ENCODE data around the gene BBS9.

BBS9 gene

GRCh38 chr7:33494474-33494873 is 365.1 kb downstream of the BBS9 start:
- H3K79me2 ChIP-seq (ENCODE audit: low read length), result no peaks in the 10 kb centered on the region
- no peaks in the 10 kb centered on the region for H3K4me1 ChIP-seq (ENCODE audit: low read length)
- no peaks in the 10 kb centered on the region for H3K9me3 ChIP-seq (replicated peaks; ENCODE audit: insufficient read depth, low read length)
- no peaks in the 10 kb centered on the region for H3K36me3 ChIP-seq (replicated peaks; ENCODE audit: insufficient read depth, low read length)
- DNase-seq, result no peak
- no peak overlapping the region for H3K27ac ChIP-seq (ENCODE audit: low read length)
- TF ChIP-seq EZH2phosphoT487 (IDR thresholded peaks at IDR 0.05; ENCODE audit: low read length) (no peak), CTCF (IDR thresholded peaks at IDR 0.05; ENCODE audit: low read length) (no peak), EZH2 (optimal IDR thresholded peaks at IDR 0.05; ENCODE audit: low read depth, low read length) (no peak)
- no peak overlapping the region for H3K4me3 ChIP-seq (ENCODE audit: low read length)
- H3F3A ChIP-seq (ENCODE audit: insufficient read depth, low read length), result no peaks in the 10 kb centered on the region
- H3K9me2 ChIP-seq (replicated peaks; ENCODE audit: insufficient read depth, low read length), result no peaks in the 10 kb centered on the region
- no peak overlapping the region for H2AFZ ChIP-seq (ENCODE audit: low read length)
- H3K9ac ChIP-seq (ENCODE audit: low read length), result no peak overlapping the region
- no peaks in the 10 kb centered on the region for H4K20me1 ChIP-seq (ENCODE audit: insufficient read depth, low read length)
- no peak overlapping the region for H3K4me2 ChIP-seq (ENCODE audit: low read depth, low read length)
- no peaks in the 10 kb centered on the region for H3K27me3 ChIP-seq (replicated peaks; ENCODE audit: insufficient read depth, low read length)

- no peaks in the 10 kb centered on the region for H4K20me1 ChIP-seq (ENCODE audit: insufficient read depth, low read length)
- no peak overlapping the region for H2AFZ ChIP-seq (ENCODE audit: low read length)
- no peaks in the 10 kb centered on the region for H3F3A ChIP-seq (ENCODE audit: insufficient read depth, low read length)
- no peaks in the 10 kb centered on the region for H3K36me3 ChIP-seq (replicated peaks; ENCODE audit: insufficient read depth, low read length)
- H3K4me2 ChIP-seq (ENCODE audit: low read depth, low read length), result no peak overlapping the region
- H3K4me3 ChIP-seq (ENCODE audit: low read length), result no peak overlapping the region
- TF ChIP-seq CTCF (IDR thresholded peaks at IDR 0.05; ENCODE audit: low read length) (no peak), EZH2phosphoT487 (IDR thresholded peaks at IDR 0.05; ENCODE audit: low read length) (no peak), EZH2 (optimal IDR thresholded peaks at IDR 0.05; ENCODE audit: low read depth, low read length) (no peak)
- H3K9me3 ChIP-seq (replicated peaks; ENCODE audit: insufficient read depth, low read length), result no peaks in the 10 kb centered on the region
- no peaks in the 10 kb centered on the region for H3K79me2 ChIP-seq (ENCODE audit: low read length)
- H3K27ac ChIP-seq (ENCODE audit: low read length), result no peak overlapping the region
- no peaks in the 10 kb centered on the region for H3K4me1 ChIP-seq (ENCODE audit: low read length)
- H3K27me3 ChIP-seq (replicated peaks; ENCODE audit: insufficient read depth, low read length), result no peaks in the 10 kb centered on the region
- no peak overlapping the region for H3K9ac ChIP-seq (ENCODE audit: low read length)
- DNase-seq, result no peak
- no peaks in the 10 kb centered on the region for H3K9me2 ChIP-seq (replicated peaks; ENCODE audit: insufficient read depth, low read length)
Observed at GRCh38 chr7:33495207-33495606, 365.8 kb downstream of the BBS9 start.

GRCh38 chr7:33497051-33497450 is 367.7 kb downstream of the BBS9 start:
- DNase-seq, result no peak
- H3K27ac ChIP-seq (ENCODE audit: low read length), result no peak overlapping the region
- no peaks in the 10 kb centered on the region for H3K27me3 ChIP-seq (replicated peaks; ENCODE audit: insufficient read depth, low read length)
- no peaks in the 10 kb centered on the region for H3K36me3 ChIP-seq (replicated peaks; ENCODE audit: insufficient read depth, low read length)
- no peaks in the 10 kb centered on the region for H3K4me1 ChIP-seq (ENCODE audit: low read length)
- H4K20me1 ChIP-seq (ENCODE audit: insufficient read depth, low read length), result no peaks in the 10 kb centered on the region
- H3K4me3 ChIP-seq (ENCODE audit: low read length), result no peak overlapping the region
- H3K9ac ChIP-seq (ENCODE audit: low read length), result no peak overlapping the region
- H3K9me2 ChIP-seq (replicated peaks; ENCODE audit: insufficient read depth, low read length), result no peaks in the 10 kb centered on the region
- TF ChIP-seq EZH2phosphoT487 (IDR thresholded peaks at IDR 0.05; ENCODE audit: low read length), result no peak
- no peak for TF ChIP-seq EZH2 (optimal IDR thresholded peaks at IDR 0.05; ENCODE audit: low read depth, low read length)
- no peak for TF ChIP-seq CTCF (IDR thresholded peaks at IDR 0.05; ENCODE audit: low read length)
- no peak overlapping the region for H3K4me2 ChIP-seq (ENCODE audit: low read depth, low read length)
- H3K79me2 ChIP-seq (ENCODE audit: low read length), result no peaks in the 10 kb centered on the region
- no peak overlapping the region for H2AFZ ChIP-seq (ENCODE audit: low read length)
- H3K9me3 ChIP-seq (replicated peaks; ENCODE audit: insufficient read depth, low read length), result no peaks in the 10 kb centered on the region
- H3F3A ChIP-seq (ENCODE audit: insufficient read depth, low read length), result no peaks in the 10 kb centered on the region
